Esophagus (tissue), 2 donors: Measurements from ENCODE around the gene PLA2G2F. TPM values are rescaled to one million over a fixed set of nuclear protein-coding genes. Genes with fewer than 3 reads are reported as not detected.

ENCODE experiments used
- H3K27ac ChIP-seq, 2 donors: one replicate each; pipeline ENCODE4 v1.5.1; 2013; ENCODE audit warnings: low read depth in 2 of 2, mild to moderate bottlenecking in 2 of 2, inconsistent platforms in 1 of 2, low read length in 1 of 2, moderate library complexity in 1 of 2
- H3K27me3 ChIP-seq, 2 donors: one replicate each; pipeline ENCODE4 v1.6.1; 2013; ENCODE audit warnings: low read length in 2 of 2, control low read depth in 1 of 2, mild to moderate bottlenecking in 1 of 2; ENCODE audit not compliant: insufficient read depth in 2 of 2, control insufficient read depth in 1 of 2
- H3K36me3 ChIP-seq, 2 donors: one replicate each; pipeline ENCODE4 v1.6.1; 2013; ENCODE audit warnings: low read length in 1 of 2; ENCODE audit not compliant: control insufficient read depth in 2 of 2, insufficient read depth in 2 of 2
- H3K4me1 ChIP-seq, 2 donors: one replicate each; pipeline ENCODE4 v1.6.1; 2013; ENCODE audit warnings: low read length in 1 of 2; ENCODE audit not compliant: control insufficient read depth in 2 of 2, insufficient read depth in 2 of 2
- H3K4me3 ChIP-seq, 2 donors: one replicate each; pipeline ENCODE4 v1.5.1; 2013; ENCODE audit warnings: low read length in 2 of 2, mild to moderate bottlenecking in 2 of 2, low read depth in 1 of 2, moderate library complexity in 1 of 2
- H3K9me3 ChIP-seq, 2 donors: one replicate each; pipeline ENCODE4 v1.6.1; 2013; ENCODE audit warnings: mild to moderate bottlenecking in 2 of 2, low read depth in 1 of 2, low read length in 1 of 2, moderate library complexity in 1 of 2; ENCODE audit not compliant: control insufficient read depth in 2 of 2, insufficient read depth in 1 of 2
- WGBS, 2 donors: extraction: QIAGEN DNeasy Blood & Tissue Kit; methylation state at CpG; one replicate each; pipeline ENCODE4 v1.1.7; 2013; 5-methylcytosine and 5-hydroxymethylcytosine counted together
- polyA plus RNA-seq, 2 donors: library from polyadenylated mRNA; stranded (reverse); fragments of 200-250 nt; gene quantifications; one replicate each; pipeline ENCODE4 v1.2.3, GENCODE V29; 2013
- donor health status: healthy with polysubstance abuse.
- donor health status: Bipolar disorder and iron deficiency.

Gene PLA2G2F
- polyA plus RNA-seq, 2 donors: 0.01 to 0.02 TPM

- WGBS, 2 donors: 74 to 77% methylated on average over 3 of the region's 3 CpGs
- Histone ChIP-seq H3K9me3 (no peaks in the 10 kb centered on the region), H3K27ac (no peak overlapping the region), H3K4me3 (no peak overlapping the region), H3K27me3 (no peaks in the 10 kb centered on the region), H3K4me1 (no peaks in the 10 kb centered on the region), H3K36me3 (no peaks in the 10 kb centered on the region)
These were observed 26.7 kb upstream of the PLA2G2F start for GRCh38 chr1:20112279-20113000.

GRCh38 chr1:20114021-20114648, 25.0 kb upstream of the PLA2G2F start:
- H3K4me3 ChIP-seq: no peak overlapping the region
- H3K4me1 ChIP-seq: no peaks in the 10 kb centered on the region
- H3K27me3 ChIP-seq: no peaks in the 10 kb centered on the region
- H3K27ac ChIP-seq: no peak overlapping the region
- no peaks in the 10 kb centered on the region for H3K36me3 ChIP-seq
- 60 to 69% methylated on average over 15 of the region's 15 CpGs for WGBS, 2 donors
- H3K9me3 ChIP-seq: no peaks in the 10 kb centered on the region

DNA sequence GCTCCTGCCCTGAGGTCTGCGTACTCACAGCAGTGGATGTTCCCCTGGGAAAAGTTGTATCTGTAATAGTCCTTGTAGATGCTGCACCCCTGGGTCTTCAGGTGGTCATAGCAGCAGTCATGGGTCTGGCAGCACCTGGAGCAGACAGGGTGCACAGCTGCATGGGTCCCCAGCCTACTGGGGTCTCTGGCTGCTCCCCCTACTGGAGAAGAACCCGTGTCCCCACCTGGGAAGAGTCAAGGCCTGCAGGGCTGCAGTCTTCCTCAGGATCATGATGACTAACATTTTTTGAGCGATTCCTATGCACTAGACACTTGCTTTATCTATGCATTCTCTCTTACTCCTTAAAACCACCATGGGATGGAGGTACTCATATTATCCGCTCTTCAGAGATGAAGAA, 23.6 kb upstream of the PLA2G2F start:
- Histone ChIP-seq H3K9me3 (no peaks in the 10 kb centered on the region), H3K4me1 (no peaks in the 10 kb centered on the region), H3K27ac (no peak overlapping the region), H3K4me3 (no peak overlapping the region), H3K27me3 (no peaks in the 10 kb centered on the region), H3K36me3 (no peaks in the 10 kb centered on the region)
- WGBS, 2 donors: 84 to 86% methylated on average over 4 of the region's 4 CpGs

GRCh38 chr1:20115916-20116315, 23.2 kb upstream of the PLA2G2F start:
- WGBS, 2 donors: 86 to 88% methylated on average over 7 of the region's 7 CpGs
- Histone ChIP-seq H3K4me3 (no peak overlapping the region), H3K36me3 (no peaks in the 10 kb centered on the region), H3K4me1 (no peaks in the 10 kb centered on the region), H3K9me3 (no peaks in the 10 kb centered on the region), H3K27ac (no peak overlapping the region), H3K27me3 (no peaks in the 10 kb centered on the region)

DNA sequence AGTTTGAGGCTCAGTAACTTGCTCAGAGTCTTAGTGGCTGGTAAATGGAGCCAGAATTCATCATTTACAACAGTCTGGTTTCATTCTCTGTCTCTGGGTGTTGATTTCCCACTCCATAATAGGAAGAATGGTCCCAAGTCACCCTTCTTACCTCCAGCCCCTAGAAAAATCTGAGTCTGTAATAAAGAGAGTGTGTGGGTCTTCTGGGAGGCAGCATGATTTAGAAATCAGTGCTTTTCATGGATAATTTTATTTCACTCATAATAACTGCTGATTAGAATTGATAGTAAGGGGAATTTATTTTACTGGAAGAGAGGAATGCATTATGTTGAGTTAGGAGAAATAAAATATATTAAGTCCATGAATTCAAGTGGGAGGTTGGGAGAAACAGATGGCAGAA, 21.9 kb upstream of the PLA2G2F start:
- H3K27ac ChIP-seq: no peak overlapping the region
- no peaks in the 10 kb centered on the region for H3K9me3 ChIP-seq
- no peak overlapping the region for H3K4me3 ChIP-seq
- no peaks in the 10 kb centered on the region for H3K27me3 ChIP-seq
- H3K36me3 ChIP-seq: no peaks in the 10 kb centered on the region
- H3K4me1 ChIP-seq: no peaks in the 10 kb centered on the region

DNA sequence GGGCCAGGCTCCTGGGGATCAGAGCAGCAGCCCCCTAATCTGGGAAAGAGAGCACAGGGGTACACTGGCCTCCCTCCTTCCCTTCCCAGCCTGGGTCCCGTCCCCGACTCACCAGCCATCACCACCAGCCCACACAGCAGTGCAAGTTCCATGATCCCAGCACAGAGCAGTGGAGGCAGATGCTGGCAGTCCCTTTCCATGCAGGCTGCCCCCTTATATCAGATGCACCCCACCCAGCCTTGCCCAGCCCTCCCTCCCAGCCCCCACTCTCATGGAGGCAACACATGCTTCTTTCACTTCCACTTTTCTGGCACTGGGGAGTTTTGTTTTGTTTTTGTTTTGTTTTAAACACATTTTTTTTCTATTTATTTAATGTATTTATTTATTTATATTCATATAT, 19.8 kb upstream of the PLA2G2F start, which contains the start of gene PLA2G2D:
TSS of gene PLA2G2D (minus strand) at position 190 of the 400 bp plus-strand sequence. CDS start at position 152, 38 bp downstream.
- Histone ChIP-seq H3K4me3 (no peak within 1 kb of the TSS), H3K27ac (no peak within 1 kb of the TSS), H3K9me3 (no peaks in the 10 kb centered on the region), H3K27me3 (no peaks in the 10 kb centered on the region), H3K36me3 (no peaks in the 10 kb centered on the region), H3K4me1 (no peaks in the 10 kb centered on the region)
- 77 to 97% methylated on average over 2 of the region's 2 CpGs for WGBS, 2 donors

DNA sequence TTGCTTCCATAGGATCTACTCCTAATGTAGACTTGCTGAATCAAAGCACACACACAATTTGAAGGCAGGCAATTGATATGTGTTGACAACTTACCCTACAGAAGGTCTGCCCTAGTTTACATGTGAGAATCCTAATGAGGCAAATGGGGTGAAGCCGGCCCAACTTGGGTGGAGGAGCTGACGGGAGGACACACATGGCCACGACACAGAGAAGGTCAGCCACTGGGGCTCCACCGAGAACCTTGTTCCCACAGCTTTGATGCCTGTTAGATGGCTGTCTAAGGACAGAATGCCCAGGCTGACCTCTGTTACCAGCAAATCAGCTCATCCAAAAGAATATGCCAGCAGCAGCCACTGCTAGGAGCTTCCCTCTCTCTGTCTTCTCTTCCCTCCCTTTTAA, 18.3 kb upstream of the PLA2G2F start:
- Histone ChIP-seq H3K27ac (no peak overlapping the region), H3K9me3 (no peaks in the 10 kb centered on the region), H3K36me3 (no peaks in the 10 kb centered on the region), H3K4me1 (peaks cover 0 to 5% of the 10 kb centered on the region in 2 donors), H3K27me3 (no peaks in the 10 kb centered on the region), H3K4me3 (no peak overlapping the region)
- 82 to 95% methylated on average over 4 of the region's 4 CpGs for WGBS, 2 donors

DNA sequence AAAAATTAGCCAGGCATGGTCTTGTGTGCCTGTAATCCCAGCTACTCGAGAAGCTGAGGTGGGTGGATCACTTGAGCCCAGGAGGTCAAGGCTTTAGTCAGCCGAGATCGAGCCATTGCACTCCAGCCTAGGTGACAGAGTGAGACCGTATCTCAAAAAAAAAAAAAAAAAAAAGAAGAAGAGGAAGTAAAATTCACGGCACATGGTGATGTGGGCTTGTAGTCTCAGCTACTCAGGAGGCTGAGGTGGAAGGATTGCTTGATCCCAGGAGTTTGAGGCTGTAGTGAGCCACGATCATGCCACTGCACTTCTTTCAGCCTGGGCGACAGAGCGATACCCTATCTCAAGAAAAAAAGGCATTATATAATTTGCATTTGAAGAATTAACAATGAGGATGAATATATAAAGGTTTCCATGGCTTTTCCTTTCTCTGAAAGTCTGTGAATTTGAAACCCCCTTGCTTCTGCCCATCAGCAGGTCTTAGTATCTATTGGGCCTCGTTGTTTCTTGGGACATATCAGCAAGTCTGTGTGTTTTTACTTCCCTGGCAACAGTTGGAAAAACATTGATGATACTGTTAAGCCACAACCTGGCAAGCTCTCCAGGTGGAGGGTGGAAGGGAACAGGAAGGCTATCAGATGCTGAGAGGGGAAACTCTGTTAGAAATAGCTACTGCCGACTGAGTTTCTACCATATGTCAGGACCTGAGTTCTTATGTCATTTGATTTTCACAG, 15.2 kb upstream of the PLA2G2F start:
- no peaks in the 10 kb centered on the region for H3K27me3 ChIP-seq
- WGBS, 2 donors: 61 to 70% methylated on average over 10 of the region's 10 CpGs
- no peaks in the 10 kb centered on the region for H3K9me3 ChIP-seq
- H3K4me1 ChIP-seq: peaks cover 0 to 5% of the 10 kb centered on the region in 2 donors
- H3K27ac ChIP-seq: no peak overlapping the region
- H3K4me3 ChIP-seq: no peak overlapping the region
- no peaks in the 10 kb centered on the region for H3K36me3 ChIP-seq

DNA sequence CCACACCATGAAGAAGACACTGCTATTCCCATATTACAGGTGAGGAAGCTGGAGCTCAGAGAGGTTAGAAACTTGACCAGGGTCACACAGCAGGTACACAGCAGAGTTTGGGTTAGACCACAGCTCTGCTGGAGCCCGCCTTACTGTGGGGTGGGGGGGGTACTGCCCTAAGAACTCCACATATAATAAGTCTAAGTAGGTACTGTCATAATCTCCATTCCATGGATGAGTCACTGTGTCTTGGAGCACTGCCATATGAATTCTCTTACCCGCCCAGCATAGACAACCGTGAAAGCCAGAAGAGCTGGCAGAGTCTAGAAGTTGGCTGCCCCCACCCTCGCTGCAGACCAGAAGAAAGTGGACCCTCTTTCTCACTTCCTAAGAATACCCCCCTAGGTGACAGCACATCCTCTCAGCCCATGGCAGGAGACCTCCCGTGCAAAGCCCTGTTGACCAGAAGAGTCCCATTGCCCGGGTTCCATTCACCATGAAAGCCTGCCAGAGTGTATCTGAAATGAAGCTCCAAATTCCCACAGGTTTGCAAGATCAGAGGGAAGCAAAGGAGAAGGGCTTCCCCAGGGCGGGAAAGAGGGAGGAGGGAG, 14.6 kb upstream of the PLA2G2F start:
- Histone ChIP-seq H3K4me3 (no peak overlapping the region), H3K36me3 (no peaks in the 10 kb centered on the region), H3K27ac (peak overlapping the region in 1 of 2 donors; percentile 27), H3K27me3 (no peaks in the 10 kb centered on the region), H3K4me1 (peaks cover 0 to 5% of the 10 kb centered on the region in 2 donors), H3K9me3 (no peaks in the 10 kb centered on the region)
- 33 to 42% methylated on average over 7 of the region's 7 CpGs for WGBS, 2 donors
